ENCODE measurements around the gene PIM1. TPM values are rescaled to one million over a fixed set of nuclear protein-coding genes. Genes with fewer than 3 reads are reported as not detected.

PIM1 gene
- total and polyA plus RNA-seq, 9 of the 15 experiments (the other 6 are each of a cell fraction or from before 2014, with no cell fraction given), result 19.0 to 789 (median 212) TPM

DNA sequence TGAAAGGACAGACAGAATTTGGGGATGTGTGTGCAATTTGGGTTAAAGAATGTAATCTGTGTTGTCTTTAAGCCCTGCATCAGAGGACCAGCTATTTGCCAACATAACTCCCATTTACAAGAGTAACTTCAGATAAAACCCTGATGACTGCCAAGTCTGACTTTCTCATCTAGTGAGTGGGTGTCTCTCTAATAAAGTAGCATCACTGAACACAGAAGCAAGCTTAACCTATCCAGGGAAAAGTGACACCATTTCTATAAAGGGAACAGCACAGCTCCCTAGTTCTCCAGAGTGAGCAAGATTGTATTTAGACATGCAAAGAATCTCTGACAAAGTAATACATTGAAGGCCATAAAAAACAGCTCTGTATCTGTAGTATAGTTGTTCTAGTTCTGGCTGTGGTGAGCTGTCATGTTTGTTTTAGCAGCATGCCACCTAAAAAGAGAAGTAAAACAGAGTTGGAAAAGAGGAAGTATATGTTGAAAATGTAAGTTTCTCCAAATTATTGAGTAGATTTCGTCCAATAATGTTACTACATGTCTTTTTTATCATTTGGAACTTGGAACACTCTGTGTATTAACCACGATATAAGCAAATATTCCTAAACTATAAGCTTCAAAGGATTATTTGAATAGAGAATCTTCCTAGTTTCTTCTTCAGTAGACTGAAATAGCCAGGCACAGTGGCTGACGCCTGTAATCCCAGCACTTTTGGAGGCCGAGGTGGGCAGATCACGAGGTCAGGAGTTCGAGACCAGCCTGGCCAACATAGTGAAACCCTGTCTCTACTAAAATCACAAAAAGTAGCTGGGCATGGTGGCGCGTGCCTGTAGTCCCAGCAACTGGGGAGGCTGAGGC is 8.8 kb upstream of the PIM1 start (continued):
- TF ChIP-seq GMEB1 (CRISPR knock-in tag; IDR thresholded peaks at IDR 0.05), result 0 out of 2 replicates have a peak, but pooled peaks have one; percentile 18
- peak; percentile 82 for TF ChIP-seq ADNP (tag; IDR thresholded peaks at IDR 0.05)
- 0 out of 2 replicates have a peak, but pooled peaks have one; percentile 11 for TF ChIP-seq KAT7 (CRISPR knock-in tag; IDR thresholded peaks at IDR 0.05; ENCODE audit: borderline replicate concordance)
- TF ChIP-seq ZNF592 (IDR thresholded peaks at IDR 0.05), result peak; percentile 29; the same call in 1 of the 2 replicates
- TF ChIP-seq MEIS2 (IDR thresholded peaks at IDR 0.05; ENCODE audit: partially characterized antibody), result peak; percentile 51
- TF ChIP-seq, protein P1, sequence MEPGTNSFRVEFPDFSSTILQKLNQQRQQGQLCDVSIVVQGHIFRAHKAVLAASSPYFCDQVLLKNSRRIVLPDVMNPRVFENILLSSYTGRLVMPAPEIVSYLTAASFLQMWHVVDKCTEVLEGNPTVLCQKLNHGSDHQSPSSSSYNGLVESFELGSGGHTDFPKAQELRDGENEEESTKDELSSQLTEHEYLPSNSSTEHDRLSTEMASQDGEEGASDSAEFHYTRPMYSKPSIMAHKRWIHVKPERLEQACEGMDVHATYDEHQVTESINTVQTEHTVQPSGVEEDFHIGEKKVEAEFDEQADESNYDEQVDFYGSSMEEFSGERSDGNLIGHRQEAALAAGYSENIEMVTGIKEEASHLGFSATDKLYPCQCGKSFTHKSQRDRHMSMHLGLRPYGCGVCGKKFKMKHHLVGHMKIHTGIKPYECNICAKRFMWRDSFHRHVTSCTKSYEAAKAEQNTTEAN (CRISPR knock-in tag; IDR thresholded peaks at IDR 0.05), result no peak
- 0 out of 2 replicates have a peak, but pooled peaks have one; percentile 14 for TF ChIP-seq EGR1 (conservative IDR thresholded peaks at IDR 0.05)
- TF ChIP-seq, protein P2, sequence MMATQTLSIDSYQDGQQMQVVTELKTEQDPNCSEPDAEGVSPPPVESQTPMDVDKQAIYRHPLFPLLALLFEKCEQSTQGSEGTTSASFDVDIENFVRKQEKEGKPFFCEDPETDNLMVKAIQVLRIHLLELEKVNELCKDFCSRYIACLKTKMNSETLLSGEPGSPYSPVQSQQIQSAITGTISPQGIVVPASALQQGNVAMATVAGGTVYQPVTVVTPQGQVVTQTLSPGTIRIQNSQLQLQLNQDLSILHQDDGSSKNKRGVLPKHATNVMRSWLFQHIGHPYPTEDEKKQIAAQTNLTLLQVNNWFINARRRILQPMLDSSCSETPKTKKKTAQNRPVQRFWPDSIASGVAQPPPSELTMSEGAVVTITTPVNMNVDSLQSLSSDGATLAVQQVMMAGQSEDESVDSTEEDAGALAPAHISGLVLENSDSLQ (IDR thresholded peaks at IDR 0.05), result peak; percentile 39; the same call in 1 of the 2 replicates
- TF ChIP-seq SAFB2 (IDR thresholded peaks at IDR 0.05; ENCODE audit: borderline replicate concordance, low read depth, low read length, severe bottlenecking), result no peak
- TF ChIP-seq ATF7 (IDR thresholded peaks at IDR 0.05), result peak; percentile 24; the same call in 1 of the 2 replicates
- peak; percentile 28; the same call in 1 of the 2 replicates for TF ChIP-seq SMARCA4 (IDR thresholded peaks at IDR 0.05)
- TF ChIP-seq ZBTB34 (CRISPR knock-in tag; IDR thresholded peaks at IDR 0.05), result no peak
- TF ChIP-seq L3MBTL2 (IDR thresholded peaks at IDR 0.05), result 0 out of 2 replicates have a peak, but pooled peaks have one; percentile 23
